HepG2 (cell line): ENCODE data around the gene ERVH48-1. TPM values are rescaled to one million over a fixed set of nuclear protein-coding genes. Genes with fewer than 3 reads are reported as not detected.

ENCODE experiments used
- AHDC1 ChIP-seq: sonication (generic); formaldehyde crosslinking; IDR thresholded peaks from 2 replicates; pipeline ENCODE4 v1.5.1; 2020; ENCODE audit warnings: mild to moderate bottlenecking, missing genetic modification reagents, borderline replicate concordance
- KDM5A ChIP-seq: fragments of 200-600 bp; sonication (generic); IDR thresholded peaks from 2 replicates; pipeline ENCODE4 v1.7.0; 2018; ENCODE audit warnings: antibody characterized with exemption, mild to moderate bottlenecking, low read length, borderline replicate concordance
- MXD3 ChIP-seq: IDR thresholded peaks from 2 replicates; pipeline ENCODE4 v1.6.1; 2016; ENCODE audit warnings: mild to moderate bottlenecking, missing biosample characterization, missing genetic modification reagents
- NFYC ChIP-seq: IDR thresholded peaks from 2 replicates; pipeline ENCODE4 v1.6.1; 2016; ENCODE audit warnings: missing genetic modification reagents, missing compliant biosample characterization
- RCOR2 ChIP-seq: IDR thresholded peaks from 2 replicates; pipeline ENCODE4 v1.6.1; 2016; ENCODE audit warnings: missing biosample characterization, missing genetic modification reagents
- RXRB ChIP-seq: IDR thresholded peaks from 2 replicates; pipeline ENCODE4 v1.6.1; 2016; ENCODE audit warnings: borderline replicate concordance, missing genetic modification reagents, missing compliant biosample characterization
- SRSF1 ChIP-seq: fragments of 200-400 bp; formaldehyde crosslinking; optimal IDR thresholded peaks from 2 replicates; pipeline ENCODE3; 2017; ENCODE audit warnings: mild to moderate bottlenecking, low read depth, low read length, moderate library complexity
- TAF1 ChIP-seq: sonication (generic); formaldehyde crosslinking; IDR thresholded peaks from 2 replicates; pipeline ENCODE4 v1.4.0; 2020; ENCODE audit warnings: missing genetic modification reagents
- TBL1XR1 ChIP-seq: fragments of 150-350 bp; IDR thresholded peaks from 2 replicates; pipeline ENCODE4 v1.6.1; 2014; ENCODE audit warnings: borderline replicate concordance, low read length; ENCODE audit not compliant: partially characterized antibody
- ZNF253 ChIP-seq: sonication (generic); formaldehyde crosslinking; IDR thresholded peaks from 2 replicates; pipeline ENCODE4 v1.8.0; 2022; ENCODE audit warnings: mild to moderate bottlenecking, missing genetic modification reagents, borderline replicate concordance
- ZNF280D ChIP-seq: sonication (generic); formaldehyde crosslinking; IDR thresholded peaks from 2 replicates; pipeline ENCODE4 v1.5.1; 2020; ENCODE audit warnings: mild to moderate bottlenecking, missing genetic modification reagents
- ZNF501 ChIP-seq: sonication (generic); formaldehyde crosslinking; IDR thresholded peaks from 2 replicates; pipeline ENCODE4 v1.5.1; 2020; ENCODE audit warnings: mild to moderate bottlenecking, moderate library complexity, missing genetic modification reagents
- ZNF589 ChIP-seq: sonication (generic); formaldehyde crosslinking; conservative IDR thresholded peaks from 2 replicates; pipeline ENCODE4 v1.8.0; 2022; ENCODE audit warnings: mild to moderate bottlenecking, moderate library complexity, missing genetic modification reagents
- ZNF770 ChIP-seq: sonication (generic); formaldehyde crosslinking; IDR thresholded peaks from 2 replicates; pipeline ENCODE4 v1.5.0; 2020; ENCODE audit warnings: mild to moderate bottlenecking, missing genetic modification reagents
- ZNF790 ChIP-seq: sonication (generic); formaldehyde crosslinking; IDR thresholded peaks from 2 replicates; pipeline ENCODE4 v1.8.0; 2022; ENCODE audit warnings: missing genetic modification reagents, mild to moderate bottlenecking, borderline replicate concordance
- polyA plus RNA-seq, 8 experiments: library from polyadenylated mRNA; depleted of rRNA in 3 of 8; stranded (reverse) in 7 of 8; unstranded in 1 of 8; fragments of >200 nt; fragmentation: Illumina TruSeq in 4 of 8; extraction: Trizol in 4 of 8; gene quantifications; 2 replicates each; pipeline versions ENCODE4 v1.2.1 to v1.2.3, GENCODE V29; 2011 to 2016; ENCODE audit warnings: low read depth in 4 of 8, missing spikeins in 1 of 8, mixed read lengths in 1 of 8; ENCODE audit not compliant: insufficient read depth in 1 of 8
- total RNA-seq, 5 experiments: library from RNA; depleted of rRNA; stranded (reverse); fragments of >200 nt; fragmentation: Illumina TruSeq; extraction: Trizol; gene quantifications; 2 replicates each; pipeline ENCODE4 v1.2.3, GENCODE V29; 2016; ENCODE audit warnings: low read depth in 1 of 5

The ERVH48-1 gene
- total and polyA plus RNA-seq, 2 of the 13 experiments (the other 11 are each of a cell fraction or from before 2014, with no cell fraction given): 1.8 TPM; not detected in 1

GRCh38 chr21:42878993-42879787 is 46.2 kb downstream of the ERVH48-1 start, which contains the start of gene WDR4 (continued):
- TF ChIP-seq ZNF253 (CRISPR knock-in tag) (no peak), ZNF770 (peak; percentile 50), NFYC (CRISPR knock-in tag) (peak; percentile 79), RXRB (CRISPR knock-in tag) (peak; percentile 60), ZNF790 (CRISPR knock-in tag) (no peak; the same call in 1 of the 2 replicates), AHDC1 (no peak), ZNF589 (0 out of 2 replicates have a peak, but pooled peaks have one; percentile 46), ZNF280D (no peak), TAF1 (CRISPR knock-in tag) (peak; percentile 94), MXD3 (CRISPR knock-in tag) (peak; percentile 84; the same call in 1 of the 2 replicates), KDM5A (peak; percentile 92), ZNF501 (CRISPR knock-in tag) (no peak; the same call in none of the 2 replicates), SRSF1 (peak; percentile 89), RCOR2 (CRISPR knock-in tag) (no peak), TBL1XR1 (no peak)
